ENCODE results near the gene NEU2. TPM values are rescaled to one million over a fixed set of nuclear protein-coding genes. Genes with fewer than 3 reads are reported as not detected.

Gene NEU2
- total and polyA plus RNA-seq, 2 of the 4 experiments (the other 2 are of a cell fraction), result not detected

DNA sequence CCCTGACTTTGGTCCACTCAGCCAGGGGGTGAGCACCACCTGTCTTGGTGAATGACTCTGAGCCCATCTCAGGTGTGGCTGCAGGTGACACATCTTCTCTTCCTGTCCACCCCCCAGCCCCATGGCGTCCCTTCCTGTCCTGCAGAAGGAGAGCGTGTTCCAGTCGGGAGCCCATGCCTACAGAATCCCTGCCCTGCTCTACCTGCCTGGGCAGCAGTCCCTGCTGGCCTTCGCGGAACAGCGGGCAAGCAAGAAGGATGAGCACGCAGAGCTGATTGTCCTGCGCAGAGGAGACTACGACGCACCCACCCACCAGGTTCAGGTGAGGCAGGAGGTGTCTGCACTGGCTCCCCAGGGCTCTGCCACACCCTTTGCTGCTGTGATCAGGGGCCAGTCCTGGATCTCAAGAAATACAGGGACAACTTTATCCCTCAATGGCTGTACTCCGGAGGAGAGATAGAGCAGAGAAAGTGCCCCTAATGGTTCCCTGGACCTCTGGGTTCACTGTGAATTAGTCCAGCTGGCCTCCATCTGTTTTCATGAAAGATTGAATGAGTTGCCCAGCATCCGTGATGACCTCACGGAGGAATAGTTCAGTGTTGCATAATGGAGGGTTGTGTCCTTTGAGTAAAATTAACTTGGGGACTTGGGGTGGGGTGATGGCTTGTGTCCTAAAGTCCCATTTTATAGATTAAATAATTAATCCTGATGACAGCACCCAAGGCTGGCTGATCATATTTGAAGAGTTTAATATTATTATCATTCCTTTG is at the start of gene NEU2 (continued):
- TF ChIP-seq POLR2A (IDR thresholded peaks at IDR 0.05; ENCODE audit: low read depth, low read length), result no peak
- no peak for TF ChIP-seq NFE2L2 (IDR thresholded peaks at IDR 0.05; ENCODE audit: low read depth, low read length)

DNA sequence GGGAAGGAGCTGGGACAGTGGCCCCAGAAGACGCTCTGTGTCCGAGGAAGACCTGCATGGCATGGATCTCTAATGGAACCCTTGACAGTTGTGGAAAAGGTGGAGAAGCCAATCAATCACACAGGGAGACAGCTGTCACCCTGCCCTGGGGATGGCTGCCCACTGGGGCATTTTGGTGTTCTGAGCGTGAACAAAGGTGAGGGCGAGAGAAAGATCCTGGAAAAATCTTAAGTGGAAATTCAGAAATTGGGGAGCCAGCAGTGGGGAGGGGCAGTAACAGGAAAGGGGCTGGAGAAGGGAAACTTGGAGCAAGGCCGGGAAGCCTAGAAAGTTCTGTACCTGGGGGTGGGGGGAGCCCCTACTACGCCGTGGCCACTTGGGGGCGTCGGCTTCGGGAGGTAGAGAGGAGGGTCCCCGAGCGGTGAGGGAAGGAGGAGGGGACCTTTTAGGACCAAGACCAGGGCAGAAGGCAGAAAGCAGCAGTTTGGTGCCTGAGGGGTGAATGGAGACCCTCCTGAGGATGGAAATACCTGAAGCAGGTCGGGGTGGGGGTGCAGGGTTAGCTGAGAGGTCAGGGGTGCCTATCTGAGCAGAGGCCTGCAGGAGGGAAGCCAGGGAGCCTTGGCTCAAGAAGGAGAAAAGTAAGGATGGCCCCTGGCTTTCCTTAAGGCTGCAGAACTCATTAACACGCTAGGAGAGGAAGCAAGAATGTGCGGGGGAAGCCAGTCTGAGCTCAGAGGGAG is 49.4 kb upstream of the NEU2 start:
- no peak overlapping the region for H4K8ac ChIP-seq (ENCODE audit: low read depth in 2 of 2, low read length in 2 of 2)
- no peak for TF ChIP-seq CHD1 (IDR thresholded peaks at IDR 0.05; ENCODE audit: low read depth, low read length)
- no peak for TF ChIP-seq NFE2L2 (IDR thresholded peaks at IDR 0.05; ENCODE audit: low read depth, low read length)
- TF ChIP-seq MXI1 (IDR thresholded peaks at IDR 0.05; ENCODE audit: borderline replicate concordance, low read depth, low read length), result no peak
- TF ChIP-seq MAFK (IDR thresholded peaks at IDR 0.05; ENCODE audit: low read depth, low read length), result no peak
- TF ChIP-seq FOS (IDR thresholded peaks at IDR 0.05; ENCODE audit: low read depth, low read length), result no peak
- no peak for TF ChIP-seq MAZ (IDR thresholded peaks at IDR 0.05; ENCODE audit: borderline replicate concordance, low read depth, low read length)
- in situ Hi-C loops (cut with MboI; ENCODE audit: low sequenced_read_pairs) (no loop called here), dilution Hi-C loops (cut with HindIII; ENCODE audit: low sequenced_read_pairs, unreplicated experiment) (no loop called here), intact Hi-C loops (cut with micrococcal nuclease) (loop anchor here (10.0 kb wide), 1 partner anchor 272 kb away; the partner anchor contains the start of gene ATG16L1)
- H3K9me3 ChIP-seq (ENCODE audit: control insufficient read depth, insufficient read depth, low read length), result no peaks in the 10 kb centered on the region
- no peak overlapping the region for H3K9ac ChIP-seq (ENCODE audit: low read depth, low read length)
- no peaks in the 10 kb centered on the region for H4K20me1 ChIP-seq (ENCODE audit: insufficient read depth, low read length)
- ATAC-seq (ENCODE audit: low read depth) (no peak), DNase-seq (no peak)
- ChIA-PET POLR2A (ENCODE audit: unreplicated experiment) (no interaction called here), CTCF (no interaction called here)
- 37% methylated on average over 5 of the region's 15 CpGs; no CpG with 5 or more reads in 1 of the 2 experiments for WGBS, 2 experiments (ENCODE audit: extremely low coverage in 2 of 2, insufficient read length in 1 of 2)
- no peak overlapping the region for H3K14ac ChIP-seq (replicated peaks; ENCODE audit: low read depth, low read length)
- no peak overlapping the region for H4K91ac ChIP-seq (ENCODE audit: insufficient read depth, low read depth, low read length)
- H4K5ac ChIP-seq (ENCODE audit: low read depth, low read length), result no peak overlapping the region
- no peak overlapping the region for H3K23ac ChIP-seq (ENCODE audit: low read depth, low read length)
- H3K27me3 ChIP-seq (ENCODE audit: control insufficient read depth, insufficient read depth, low read length), result peaks cover 5% of the 10 kb centered on the region; the same call in 1 of the 2 replicates
- no peaks in the 10 kb centered on the region for H3K79me1 ChIP-seq (ENCODE audit: low read depth in 1 of 2, low read length in 2 of 2)
- H2AFZ ChIP-seq (replicated peaks; ENCODE audit: low read length, poor library complexity), result no peak overlapping the region
- no peak overlapping the region for H3K27ac ChIP-seq (ENCODE audit: insufficient read depth, low read length)
- H2BK5ac ChIP-seq (ENCODE audit: low read depth, low read length, poor library complexity, severe bottlenecking), result no peak overlapping the region
- H2AK9ac ChIP-seq (replicated peaks; ENCODE audit: low read depth, low read length, poor library complexity), result no peak overlapping the region
- peaks cover 8% of the 10 kb centered on the region for H3K4me1 ChIP-seq (ENCODE audit: control insufficient read depth, insufficient read depth, low read length)
- H3K56ac ChIP-seq (ENCODE audit: extremely low read depth, insufficient read depth, low read length), result no peak overlapping the region
- H3K36me3 ChIP-seq (ENCODE audit: control insufficient read depth, insufficient read depth, low read length), result no peaks in the 10 kb centered on the region
- no peak overlapping the region for H2BK20ac ChIP-seq (ENCODE audit: low read depth, low read length)
- H3K4me2 ChIP-seq (ENCODE audit: low read depth, low read length), result no peak overlapping the region
- H2AK5ac ChIP-seq (ENCODE audit: low read depth, low read length), result no peak overlapping the region
- no peak overlapping the region for H2BK15ac ChIP-seq (ENCODE audit: low read depth, low read length)
- H3K18ac ChIP-seq (ENCODE audit: low read depth, low read length), result no peak overlapping the region
- BruUV-seq (replicated peaks), result no TSS peak
- H3K4ac ChIP-seq (ENCODE audit: low read depth, low read length), result no peak overlapping the region
- peaks cover 6% of the 10 kb centered on the region; the same call in 1 of the 2 replicates for H3K9me1 ChIP-seq (ENCODE audit: insufficient read depth, low read length)
- H3K4me3 ChIP-seq (ENCODE audit: insufficient read depth, low read depth, low read length), result no peak overlapping the region
- H2BK120ac ChIP-seq (ENCODE audit: low read depth, low read length), result no peak overlapping the region

Measured in IMR-90 (cell line).